Fibroblast of lung (primary cell): Measurements from ENCODE around the gene RAB18. TPM values are rescaled to one million over a fixed set of nuclear protein-coding genes. Genes with fewer than 3 reads are reported as not detected.

Experiments
- DNase-seq, 2 donors: peaks; one replicate each; pipeline versions ENCODE4 v3.0.0 to v3.0.0-alpha.2; 2010; ENCODE audit warnings: low read depth in 2 of 2
- H2AFZ ChIP-seq: 2 replicates; pipeline ENCODE4 v1.5.1; 2012; ENCODE audit warnings: low read length, control low read depth, inconsistent platforms
- H3K27ac ChIP-seq: 2 replicates; pipeline ENCODE4 v1.5.1; 2011; ENCODE audit warnings: low read length, control low read depth; ENCODE audit not compliant: insufficient read depth
- H3K27me3 ChIP-seq: 2 replicates; pipeline ENCODE4 v1.5.1; 2011; ENCODE audit warnings: mild to moderate bottlenecking, low read length; ENCODE audit not compliant: control insufficient read depth, insufficient read depth
- H3K36me3 ChIP-seq: 2 replicates; pipeline ENCODE4 v1.5.1; 2011; ENCODE audit warnings: low read length; ENCODE audit not compliant: control insufficient read depth, insufficient read depth
- H3K4me1 ChIP-seq: 2 replicates; pipeline ENCODE4 v1.5.1; 2011; ENCODE audit warnings: low read length; ENCODE audit not compliant: control insufficient read depth, insufficient read depth; ENCODE audit errors: extremely low read depth
- H3K4me2 ChIP-seq: 2 replicates; pipeline ENCODE4 v1.5.1; 2011; ENCODE audit warnings: low read length, control low read depth; ENCODE audit not compliant: insufficient read depth; ENCODE audit errors: extremely low read depth
- H3K4me3 ChIP-seq, 4 experiments: fragments of 200-600 bp in 1 of 4; sonication (generic) in 1 of 4; replicated peaks in 1 of 4; 2 replicates each; pipeline ENCODE4 v1.5.1; 2011 to 2016; ENCODE audit warnings: low read length in 4 of 4, low read depth in 3 of 4, mild to moderate bottlenecking in 3 of 4, control low read depth in 2 of 4, inconsistent platforms in 1 of 4, mixed read lengths in 1 of 4; ENCODE audit not compliant: insufficient read depth in 1 of 4; ENCODE audit errors: control extremely low read depth in 1 of 4
- H3K79me2 ChIP-seq: 2 replicates; pipeline ENCODE4 v1.5.1; 2012; ENCODE audit warnings: mild to moderate bottlenecking, low read length, inconsistent platforms; ENCODE audit not compliant: control insufficient read depth, insufficient read depth
- H3K9ac ChIP-seq: 2 replicates; pipeline ENCODE4 v1.5.1; 2011; ENCODE audit warnings: mild to moderate bottlenecking, low read length, control low read depth; ENCODE audit not compliant: insufficient read depth
- H3K9me3 ChIP-seq: 2 replicates; pipeline ENCODE4 v1.5.1; 2012; ENCODE audit warnings: low read depth, low read length; ENCODE audit not compliant: control insufficient read depth, insufficient read depth
- H4K20me1 ChIP-seq: 2 replicates; pipeline ENCODE4 v1.5.1; 2011; ENCODE audit warnings: low read length; ENCODE audit not compliant: control insufficient read depth, insufficient read depth; ENCODE audit errors: extremely low read depth
- EZH2 ChIP-seq: IDR thresholded peaks from 2 replicates; pipeline ENCODE4 v1.5.1; 2012; ENCODE audit warnings: low read length, control low read depth, mild to moderate bottlenecking; ENCODE audit errors: missing control alignments
- polyA plus RNA-seq, 2 donors: library from polyadenylated mRNA; depleted of rRNA in 1 of 2; stranded (reverse) in 1 of 2; unstranded in 1 of 2; fragments of >200 nt; gene quantifications; 2 replicates each; pipeline ENCODE4 v1.2.1, GENCODE V29; 2011 to 2012; ENCODE audit warnings: missing spikeins in 1 of 2
- total RNA-seq: library from RNA; depleted of rRNA; stranded (reverse); fragments of >200 nt; gene quantifications from 2 replicates; pipeline ENCODE4 v1.2.1, GENCODE V29; 2014
- TF ChIP-seq, protein P1 (sequence below), 2 donors: IDR thresholded peaks in 1 of 2; conservative IDR thresholded peaks in 1 of 2; 1 replicate in 1 of 2; 2 replicates in 1 of 2; pipeline ENCODE4 v1.5.1; 2011 to 2012; ENCODE audit warnings: low read length in 2 of 2, control low read depth in 1 of 2, inconsistent platforms in 1 of 2, low read depth in 1 of 2, mild to moderate bottlenecking in 1 of 2

RAB18 gene
- total and polyA plus RNA-seq, 2 donors (not counting 1 experiment from before 2014, with no cell fraction given): 42.1 to 95.2 TPM

DNA sequence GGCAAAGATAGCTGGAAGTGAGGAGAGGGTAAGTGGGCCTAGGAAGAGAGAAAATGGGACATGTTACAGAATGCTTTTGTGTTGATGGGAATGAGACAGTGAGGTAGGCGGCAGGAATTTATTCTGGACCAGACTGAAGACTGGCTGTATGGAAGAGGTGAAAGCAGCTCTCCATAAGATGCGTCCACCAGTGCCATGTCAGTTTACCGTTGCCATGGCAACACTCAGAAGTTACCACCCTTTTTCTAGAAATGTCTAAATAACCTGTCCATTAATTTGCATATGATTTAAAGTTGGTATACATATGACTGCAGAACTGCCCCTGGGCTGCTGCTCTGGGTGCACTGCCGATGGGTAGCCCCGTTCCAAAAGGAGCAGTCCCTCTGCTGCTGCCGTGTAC is 46.7 kb downstream of the RAB18 start:
- no peak overlapping the region for H3K4me2 ChIP-seq
- H3K4me3 ChIP-seq: no peak overlapping the region
- H4K20me1 ChIP-seq: no peaks in the 10 kb centered on the region
- no peaks in the 10 kb centered on the region for H3K79me2 ChIP-seq
- no peak for DNase-seq
- no peaks in the 10 kb centered on the region for H3K36me3 ChIP-seq
- H3K9ac ChIP-seq: no peak overlapping the region
- H2AFZ ChIP-seq: no peak overlapping the region
- no peaks in the 10 kb centered on the region for H3K27me3 ChIP-seq
- no peaks in the 10 kb centered on the region for H3K9me3 ChIP-seq
- no peaks in the 10 kb centered on the region for H3K4me1 ChIP-seq
- TF ChIP-seq, protein P1, sequence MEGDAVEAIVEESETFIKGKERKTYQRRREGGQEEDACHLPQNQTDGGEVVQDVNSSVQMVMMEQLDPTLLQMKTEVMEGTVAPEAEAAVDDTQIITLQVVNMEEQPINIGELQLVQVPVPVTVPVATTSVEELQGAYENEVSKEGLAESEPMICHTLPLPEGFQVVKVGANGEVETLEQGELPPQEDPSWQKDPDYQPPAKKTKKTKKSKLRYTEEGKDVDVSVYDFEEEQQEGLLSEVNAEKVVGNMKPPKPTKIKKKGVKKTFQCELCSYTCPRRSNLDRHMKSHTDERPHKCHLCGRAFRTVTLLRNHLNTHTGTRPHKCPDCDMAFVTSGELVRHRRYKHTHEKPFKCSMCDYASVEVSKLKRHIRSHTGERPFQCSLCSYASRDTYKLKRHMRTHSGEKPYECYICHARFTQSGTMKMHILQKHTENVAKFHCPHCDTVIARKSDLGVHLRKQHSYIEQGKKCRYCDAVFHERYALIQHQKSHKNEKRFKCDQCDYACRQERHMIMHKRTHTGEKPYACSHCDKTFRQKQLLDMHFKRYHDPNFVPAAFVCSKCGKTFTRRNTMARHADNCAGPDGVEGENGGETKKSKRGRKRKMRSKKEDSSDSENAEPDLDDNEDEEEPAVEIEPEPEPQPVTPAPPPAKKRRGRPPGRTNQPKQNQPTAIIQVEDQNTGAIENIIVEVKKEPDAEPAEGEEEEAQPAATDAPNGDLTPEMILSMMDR (conservative IDR thresholded peaks at IDR 0.05 in 1 of 2, IDR thresholded peaks at IDR 0.05 in 1 of 2; ENCODE audit: low read depth in 1 of 2, low read length in 2 of 2): no peak
- no peak for TF ChIP-seq EZH2
- no peak overlapping the region for H3K27ac ChIP-seq

DNA sequence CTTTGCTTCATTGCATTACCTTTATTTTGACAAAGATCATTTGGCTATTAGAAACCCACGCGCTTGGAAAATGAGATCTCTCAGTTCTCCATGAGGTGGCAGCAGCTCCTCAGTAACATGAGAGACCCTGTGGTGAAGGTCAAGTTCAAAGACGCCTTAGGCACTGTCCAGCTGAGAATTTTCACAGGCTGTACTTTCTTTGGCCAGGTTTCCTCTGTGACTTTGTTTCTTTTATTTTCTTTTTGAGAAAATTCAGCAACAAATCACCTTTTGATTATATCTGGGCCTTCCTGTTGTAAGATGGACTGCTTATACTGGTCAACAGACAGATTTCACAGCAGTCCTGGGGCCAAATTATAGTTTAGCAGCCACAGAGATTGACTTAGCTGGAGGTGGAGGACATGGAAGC is 54.5 kb downstream of the RAB18 start:
- no peaks in the 10 kb centered on the region for H3K36me3 ChIP-seq
- DNase-seq: peak; percentile 27 to 76
- no peak overlapping the region for H3K9ac ChIP-seq
- H3K4me2 ChIP-seq: no peak overlapping the region
- H3K79me2 ChIP-seq: no peaks in the 10 kb centered on the region
- H4K20me1 ChIP-seq: no peaks in the 10 kb centered on the region
- no peaks in the 10 kb centered on the region for H3K4me1 ChIP-seq
- no peak overlapping the region for H2AFZ ChIP-seq
- no peak for TF ChIP-seq EZH2
- TF ChIP-seq, protein P1 (conservative IDR thresholded peaks at IDR 0.05 in 1 of 2, IDR thresholded peaks at IDR 0.05 in 1 of 2; ENCODE audit: low read depth in 1 of 2, low read length in 2 of 2): peak; percentile 78 to 86
- H3K27ac ChIP-seq: no peak overlapping the region
- H3K27me3 ChIP-seq: no peaks in the 10 kb centered on the region
- H3K4me3 ChIP-seq: no peak overlapping the region
- no peaks in the 10 kb centered on the region for H3K9me3 ChIP-seq

DNA sequence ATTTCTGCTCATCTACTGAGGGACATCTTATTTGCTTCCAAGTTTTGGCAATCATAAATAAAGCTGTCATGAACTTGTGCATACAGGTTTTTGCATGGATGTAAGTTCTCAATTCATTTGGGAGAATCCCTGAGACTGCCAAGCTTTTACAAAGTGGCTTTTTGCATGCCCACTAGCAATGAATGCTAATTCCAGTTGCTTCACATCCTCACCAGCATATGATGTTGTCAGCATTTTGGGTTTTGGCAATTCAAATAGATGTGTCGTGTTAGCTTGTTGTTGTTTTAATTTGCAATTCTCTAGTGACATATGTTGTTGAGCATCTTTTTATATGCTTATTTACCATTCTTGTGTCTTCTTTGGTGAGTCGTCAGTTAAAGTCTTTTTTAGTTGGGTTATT is 57.2 kb downstream of the RAB18 start:
- TF ChIP-seq, protein P1 (conservative IDR thresholded peaks at IDR 0.05 in 1 of 2, IDR thresholded peaks at IDR 0.05 in 1 of 2; ENCODE audit: low read depth in 1 of 2, low read length in 2 of 2): no peak
- TF ChIP-seq EZH2: no peak

More for the DNA sequence above, 57.2 kb downstream of the RAB18 start:
- DNase-seq: no peak
- H3K4me2 ChIP-seq: no peak overlapping the region
- no peak overlapping the region for H2AFZ ChIP-seq
- H3K4me3 ChIP-seq: no peak overlapping the region
- H3K9me3 ChIP-seq: no peaks in the 10 kb centered on the region
- H3K27ac ChIP-seq: no peak overlapping the region
- H3K79me2 ChIP-seq: no peaks in the 10 kb centered on the region
- no peak overlapping the region for H3K9ac ChIP-seq
- no peaks in the 10 kb centered on the region for H3K36me3 ChIP-seq
- no peaks in the 10 kb centered on the region for H3K27me3 ChIP-seq
- no peaks in the 10 kb centered on the region for H4K20me1 ChIP-seq
- H3K4me1 ChIP-seq: no peaks in the 10 kb centered on the region
